Stimulated activated CD4-positive, alpha-beta T cell treated with anti-CD3 and anti-CD28 coated beads, TNF-alpha, amount 100 ng/mL, for 48 hours (primary cell): Measurements from ENCODE around the gene BCL7B.
A peak's percentile ranks its signal among the peaks of the same experiment; 100 is the strongest.
"Not testable (repeated sequence)": the region's sequence is repeated elsewhere in the genome, so short reads cannot be mapped to it uniquely, and the experiment has no call there.

Experiments
- DNase-seq, 3 donors: peaks; one replicate each; pipeline ENCODE4 v3.0.0-alpha.2; 2020; ENCODE audit warnings: low read depth in 3 of 3

Gene BCL7B

GRCh38 chr7:73557397-73558257, at the start of gene BCL7B:
Gene BCL7B, minus strand, starts transcription at chr7:73557690. Its CDS starts 112 bp downstream, at chr7:73557578.
- peak; percentile 54 to 73 (median 54) for DNase-seq

GRCh38 chr7:73605601-73606220, 48.2 kb upstream of the BCL7B start:
- no peak for DNase-seq

- no peak for DNase-seq
Observed at GRCh38 chr7:73602721-73603651, 45.5 kb upstream of the BCL7B start.

GRCh38 chr7:73599916-73600315, 42.4 kb upstream of the BCL7B start:
- no peak for DNase-seq

- no peak for DNase-seq
Observed at GRCh38 chr7:73599151-73599882, 41.8 kb upstream of the BCL7B start.

- DNase-seq, result no peak
Observed at GRCh38 chr7:73597978-73598782, 40.7 kb upstream of the BCL7B start.

GRCh38 chr7:73596191-73597065, 38.9 kb upstream of the BCL7B start:
- DNase-seq, result no peak

- no peak for DNase-seq
Observed at GRCh38 chr7:73595358-73595757, 37.9 kb upstream of the BCL7B start.

- DNase-seq, result no peak
Observed at GRCh38 chr7:73593207-73594045, 35.9 kb upstream of the BCL7B start.

GRCh38 chr7:73586911-73587310, 29.4 kb upstream of the BCL7B start:
- no peak for DNase-seq

- no peak for DNase-seq
Observed at GRCh38 chr7:73585196-73585595, 27.7 kb upstream of the BCL7B start.

GRCh38 chr7:73582664-73583202, 25.2 kb upstream of the BCL7B start:
- no peak for DNase-seq

- DNase-seq, result not testable (repeated sequence)
Observed at GRCh38 chr7:73581006-73581405, 23.5 kb upstream of the BCL7B start.

- DNase-seq, result peak; percentile 98 to 99 (median 98)
Observed at GRCh38 chr7:73578342-73579128, 21.0 kb upstream of the BCL7B start, which contains the start of gene TBL2. Gene TBL2, minus strand, starts transcription at chr7:73578579. Its CDS starts 30 bp downstream, at chr7:73578549.

- no peak for DNase-seq
Observed at GRCh38 chr7:73577627-73578341, 20.3 kb upstream of the BCL7B start.

- DNase-seq, result no peak
Observed at GRCh38 chr7:73573791-73574190, 16.3 kb upstream of the BCL7B start.

- no peak for DNase-seq
Observed at GRCh38 chr7:73573276-73573675, 15.8 kb upstream of the BCL7B start.
